ENCODE data around the gene OR2T5. TPM values are rescaled to one million over a fixed set of nuclear protein-coding genes. Genes with fewer than 3 reads are reported as not detected.
A peak's percentile ranks its signal among the peaks of the same experiment; 100 is the strongest.
"Not testable (repeated sequence)": the region's sequence is repeated elsewhere in the genome, so short reads cannot be mapped to it uniquely, and the experiment has no call there.

Gene OR2T5
- total and polyA plus RNA-seq, 7 experiments from 2014 or later: not detected

DNA sequence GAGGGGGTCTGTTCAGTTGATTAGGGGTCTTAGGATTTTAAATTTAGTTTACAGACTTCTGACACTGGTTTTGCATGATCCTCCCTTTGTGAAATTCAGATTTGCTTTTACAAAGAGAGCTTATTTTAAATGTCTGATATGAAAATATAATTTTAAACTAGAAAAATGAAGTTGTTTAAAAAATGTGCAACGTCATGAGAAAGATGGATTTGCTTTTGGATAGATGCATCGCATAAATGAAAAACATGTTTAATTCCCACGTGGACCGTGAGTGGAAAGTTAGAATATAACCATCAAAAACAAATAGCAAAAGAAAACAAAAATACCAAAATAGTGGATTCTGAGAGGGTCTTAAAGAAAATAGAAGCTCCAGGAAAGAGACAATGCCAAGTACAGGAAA lies 17.2 kb upstream of the OR2T5 start:
- Histone ChIP-seq H3K27me3 (ENCODE audit: control insufficient read depth in 2 of 2, insufficient read depth in 2 of 2, low read length in 2 of 2) (no peaks in the 10 kb centered on the region), H3K4me1 (ENCODE audit: control insufficient read depth in 2 of 2, insufficient read depth in 2 of 2, low read length in 2 of 2) (no peaks in the 10 kb centered on the region), H3K27ac (ENCODE audit: low read depth, low read length) (no peak overlapping the region), H3K4me3 (ENCODE audit: low read length) (no peak overlapping the region), H3K36me3 (ENCODE audit: control insufficient read depth in 2 of 3, insufficient read depth in 3 of 3, low read length in 3 of 3) (no peaks in the 10 kb centered on the region), H3K9me3 (ENCODE audit: control insufficient read depth in 2 of 3, low read length in 3 of 3) (peaks cover 0 to 6% (median 2%) of the 10 kb centered on the region in 3 experiments)
- Mint-ChIP-seq H3K4me3 (no peak overlapping the region), H3K27me3 (peaks cover 0 to 16% (median 0%) of the 10 kb centered on the region in 5 donors), H3K36me3 (peaks cover 4 to 31% (median 13%) of the 10 kb centered on the region in 5 donors), H3K27ac (peak overlapping the region in 1 of 9 donors; percentile 28), H3K4me1 (peaks cover 0 to 5% (median 0%) of the 10 kb centered on the region in 7 donors), H3K9me3 (peaks cover 0 to 35% (median 18%) of the 10 kb centered on the region in 11 donors)
- ATAC-seq (no peak), DNase-seq (no peak)
- POLR2A ChIA-PET: no interaction called here
- intact Hi-C loops (cut with micrococcal nuclease): no loop called here
- CTCF ChIA-PET: no interaction called here

DNA sequence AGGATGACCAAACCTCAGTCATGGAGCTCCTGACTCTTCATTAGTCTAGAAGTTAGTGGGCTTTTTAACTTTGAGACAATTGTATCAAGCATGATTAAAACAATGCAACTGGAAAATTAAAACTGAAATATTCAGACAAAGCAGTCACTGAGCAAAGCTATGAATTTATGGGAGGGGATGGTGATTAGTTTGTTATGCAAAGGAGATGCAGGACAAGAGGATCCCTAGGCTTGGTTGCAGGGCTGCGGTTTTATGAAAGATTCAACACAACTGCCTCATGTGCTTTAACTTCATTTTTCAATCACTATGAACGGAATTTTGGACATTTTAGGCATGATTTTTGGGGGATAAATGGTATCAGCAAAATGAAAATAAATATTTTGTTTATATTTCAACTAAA lies 16.3 kb upstream of the OR2T5 start:
- ATAC-seq; H3K4me1 Mint-ChIP-seq; intact Hi-C loops (cut with micrococcal nuclease); H3K27ac ChIP-seq (ENCODE audit: low read depth, low read length); DNase-seq; POLR2A ChIA-PET; H3K4me3 ChIP-seq (ENCODE audit: low read length); H3K4me3 Mint-ChIP-seq; H3K27ac Mint-ChIP-seq; H3K36me3 ChIP-seq (ENCODE audit: control insufficient read depth in 2 of 3, insufficient read depth in 3 of 3, low read length in 3 of 3); H3K4me1 ChIP-seq (ENCODE audit: control insufficient read depth in 2 of 2, insufficient read depth in 2 of 2, low read length in 2 of 2); H3K9me3 ChIP-seq (ENCODE audit: control insufficient read depth in 2 of 3, low read length in 3 of 3); CTCF ChIA-PET; H3K27me3 ChIP-seq (ENCODE audit: control insufficient read depth in 2 of 2, insufficient read depth in 2 of 2, low read length in 2 of 2): not testable (repeated sequence)
- H3K9me3 Mint-ChIP-seq: peaks cover 0 to 26% (median 12%) of the 10 kb centered on the region in 11 donors
- H3K27me3 Mint-ChIP-seq: peaks cover 0 to 19% (median 0%) of the 10 kb centered on the region in 5 donors
- peaks cover 4 to 30% (median 13%) of the 10 kb centered on the region in 5 donors for H3K36me3 Mint-ChIP-seq

DNA sequence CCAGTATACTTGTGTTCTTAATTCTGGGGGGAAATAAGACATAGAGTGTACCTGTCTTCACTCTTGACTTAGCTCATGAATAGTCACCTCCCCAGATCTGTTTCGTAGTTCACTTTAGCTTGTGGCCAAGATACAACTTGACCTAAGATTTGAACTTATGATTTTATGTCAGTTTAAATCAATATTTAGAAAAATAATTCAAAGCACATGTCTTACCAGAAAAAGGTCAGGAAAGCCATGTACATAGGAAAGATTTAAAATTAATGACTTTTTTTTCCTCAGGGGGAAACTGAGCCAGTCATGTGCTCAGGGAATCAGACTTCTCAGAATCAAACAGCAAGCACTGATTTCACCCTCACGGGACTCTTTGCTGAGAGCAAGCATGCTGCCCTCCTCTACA lies 15.3 kb upstream of the OR2T5 start, which contains the start of gene OR2T3:
TSS of gene OR2T3 (plus strand) at position 301 of the 400 bp plus-strand sequence. CDS start at position 301, 0 bp downstream.
- intact Hi-C loops (cut with micrococcal nuclease); H3K4me1 ChIP-seq (ENCODE audit: control insufficient read depth in 2 of 2, insufficient read depth in 2 of 2, low read length in 2 of 2); H3K27me3 ChIP-seq (ENCODE audit: control insufficient read depth in 2 of 2, insufficient read depth in 2 of 2, low read length in 2 of 2); H3K27ac Mint-ChIP-seq; H3K27ac ChIP-seq (ENCODE audit: low read depth, low read length); H3K9me3 ChIP-seq (ENCODE audit: control insufficient read depth in 2 of 3, low read length in 3 of 3); POLR2A ChIA-PET; ATAC-seq; H3K4me3 ChIP-seq (ENCODE audit: low read length); H3K4me3 Mint-ChIP-seq; DNase-seq; CTCF ChIA-PET; H3K36me3 ChIP-seq (ENCODE audit: control insufficient read depth in 2 of 3, insufficient read depth in 3 of 3, low read length in 3 of 3): not testable (repeated sequence)
- peaks cover 4 to 21% (median 9%) of the 10 kb centered on the region in 5 donors for H3K36me3 Mint-ChIP-seq
- H3K4me1 Mint-ChIP-seq: peaks cover 0 to 11% (median 9%) of the 10 kb centered on the region in 7 donors
- H3K9me3 Mint-ChIP-seq: peaks cover 0 to 17% (median 6%) of the 10 kb centered on the region in 11 donors
- H3K27me3 Mint-ChIP-seq: peaks cover 0 to 21% (median 0%) of the 10 kb centered on the region in 5 donors

- H3K9me3 Mint-ChIP-seq; H3K27ac Mint-ChIP-seq; H3K36me3 Mint-ChIP-seq; H3K36me3 ChIP-seq (ENCODE audit: control insufficient read depth in 2 of 3, insufficient read depth in 3 of 3, low read length in 3 of 3); H3K9me3 ChIP-seq (ENCODE audit: control insufficient read depth in 2 of 3, low read length in 3 of 3); H3K27ac ChIP-seq (ENCODE audit: low read depth, low read length); POLR2A ChIA-PET; DNase-seq; H3K4me1 ChIP-seq (ENCODE audit: control insufficient read depth in 2 of 2, insufficient read depth in 2 of 2, low read length in 2 of 2); CTCF ChIA-PET; intact Hi-C loops (cut with micrococcal nuclease); H3K27me3 ChIP-seq (ENCODE audit: control insufficient read depth in 2 of 2, insufficient read depth in 2 of 2, low read length in 2 of 2); H3K4me3 Mint-ChIP-seq; ATAC-seq; H3K4me3 ChIP-seq (ENCODE audit: low read length): not testable (repeated sequence)
- peaks cover 0 to 26% (median 18%) of the 10 kb centered on the region in 7 donors for H3K4me1 Mint-ChIP-seq
- peaks cover 0 to 21% (median 0%) of the 10 kb centered on the region in 5 donors for H3K27me3 Mint-ChIP-seq
Measured at GRCh38 chr1:248475660-248476059, 12.7 kb upstream of the OR2T5 start.

- peak overlapping the region; percentile 61 for H3K4me3 ChIP-seq (ENCODE audit: low read length)
- POLR2A ChIA-PET; H3K4me1 ChIP-seq (ENCODE audit: control insufficient read depth in 2 of 2, insufficient read depth in 2 of 2, low read length in 2 of 2); H3K9me3 ChIP-seq (ENCODE audit: control insufficient read depth in 2 of 3, low read length in 3 of 3); CTCF ChIA-PET; H3K27me3 Mint-ChIP-seq; H3K36me3 ChIP-seq (ENCODE audit: control insufficient read depth in 2 of 3, insufficient read depth in 3 of 3, low read length in 3 of 3); H3K27me3 ChIP-seq (ENCODE audit: control insufficient read depth in 2 of 2, insufficient read depth in 2 of 2, low read length in 2 of 2); H3K9me3 Mint-ChIP-seq: not testable (repeated sequence)
- Mint-ChIP-seq H3K36me3 (peaks cover 0 to 12% (median 2%) of the 10 kb centered on the region in 5 donors), H3K27ac (peak overlapping the region; percentile 91 to 100 (median 96)), H3K4me3 (peak overlapping the region; percentile 82 to 96 (median 91)), H3K4me1 (peaks cover 4 to 28% (median 18%) of the 10 kb centered on the region in 7 donors)
- H3K27ac ChIP-seq (ENCODE audit: low read depth, low read length): peak overlapping the region; percentile 71
- intact Hi-C loops (cut with micrococcal nuclease): loop anchor here (5.0 to 10.0 kb wide), 3 partner anchors 67 to 85 kb away; partner anchors contain the start of gene OR2T29 (in 1 of the 2)
- peak in 8 of 9 donors; percentile 25 to 71 (median 56) for DNase-seq
- ATAC-seq: peak; percentile 86
Measured at GRCh38 chr1:248481686-248482579, 6.5 kb upstream of the OR2T5 start.

GRCh38 chr1:248496661-248497060 lies 8.3 kb downstream of the OR2T5 start:
- intact Hi-C loops (cut with micrococcal nuclease); H3K9me3 ChIP-seq (ENCODE audit: control insufficient read depth in 2 of 3, low read length in 3 of 3); H3K27me3 Mint-ChIP-seq; ATAC-seq; H3K4me3 Mint-ChIP-seq; H3K27ac Mint-ChIP-seq; H3K4me3 ChIP-seq (ENCODE audit: low read length); DNase-seq; H3K36me3 ChIP-seq (ENCODE audit: control insufficient read depth in 2 of 3, insufficient read depth in 3 of 3, low read length in 3 of 3); CTCF ChIA-PET; H3K4me1 Mint-ChIP-seq; POLR2A ChIA-PET; H3K4me1 ChIP-seq (ENCODE audit: control insufficient read depth in 2 of 2, insufficient read depth in 2 of 2, low read length in 2 of 2); H3K27me3 ChIP-seq (ENCODE audit: control insufficient read depth in 2 of 2, insufficient read depth in 2 of 2, low read length in 2 of 2); H3K27ac ChIP-seq (ENCODE audit: low read depth, low read length); H3K36me3 Mint-ChIP-seq: not testable (repeated sequence)
- H3K9me3 Mint-ChIP-seq: peaks cover 0 to 12% (median 2%) of the 10 kb centered on the region in 11 donors

Measured in naive thymus-derived CD4-positive, alpha-beta T cell (primary cell).